AG04450 (cell line): ENCODE results near the gene GRID1. TPM values are rescaled to one million over a fixed set of nuclear protein-coding genes. Genes with fewer than 3 reads are reported as not detected.

Experiments
- CTCF ChIA-PET: fragments of 300-600, 350-600 bp; formaldehyde crosslinking; extraction: SDS; loops from one replicate; lab custom pipeline; 2022; ENCODE audit warnings: antibody characterized with exemption, inconsistent platforms; lab: Charles Lee
- POLR2A ChIA-PET: fragments of 350-600 bp; formaldehyde crosslinking; extraction: SDS; loops from one replicate; lab custom pipeline; 2021; ENCODE audit warnings: antibody characterized with exemption, inconsistent platforms; lab: Yijun Ruan, JAX
- DNase-seq: peaks from one replicate; pipeline ENCODE4 v3.0.0-alpha.2; 2011; ENCODE audit warnings: low read depth, low spot score
- H3K27ac ChIP-seq: one replicate; pipeline ENCODE4 v1.5.1; 2012; ENCODE audit warnings: low read depth, low read length, control low read depth
- H3K27me3 ChIP-seq: one replicate; pipeline ENCODE4 v1.6.0; 2012; ENCODE audit warnings: low read length; ENCODE audit not compliant: control insufficient read depth, insufficient read depth
- H3K4me3 ChIP-seq: 2 replicates; pipeline ENCODE4 v1.5.1; 2011; ENCODE audit warnings: mild to moderate bottlenecking, low read depth, low read length, control low read depth
- H3K9me3 ChIP-seq: 2 replicates; pipeline ENCODE4 v1.5.1; 2012; ENCODE audit warnings: low read length; ENCODE audit not compliant: control insufficient read depth, insufficient read depth
- CTCF ChIP-seq: IDR thresholded peaks from 2 replicates; pipeline ENCODE4 v1.5.1; 2011; ENCODE audit warnings: low read depth, low read length, control low read depth, inconsistent platforms
- polyA plus RNA-seq: library from polyadenylated mRNA; depleted of rRNA; stranded (reverse); fragments of >200 nt; gene quantifications from 2 replicates; pipeline ENCODE4 v1.2.3, GENCODE V29; 2011

The GRID1 gene
- polyA plus RNA-seq, 1 experiment = not detected

GRCh38 chr10:86219271-86219670, 147.3 kb downstream of the GRID1 start:
- Histone ChIP-seq H3K27ac (no peak overlapping the region), H3K9me3 (no peaks in the 10 kb centered on the region), H3K4me3 (no peak overlapping the region), H3K27me3 (no peaks in the 10 kb centered on the region)
- ChIA-PET CTCF (no interaction called here), POLR2A (no interaction called here)
- DNase-seq = no peak
- TF ChIP-seq CTCF = no peak

- no peaks in the 10 kb centered on the region for H3K27me3 ChIP-seq
- no peak overlapping the region for H3K27ac ChIP-seq
- H3K4me3 ChIP-seq = no peak overlapping the region
- ChIA-PET CTCF (no interaction called here), POLR2A (no interaction called here)
- no peaks in the 10 kb centered on the region for H3K9me3 ChIP-seq
- no peak for TF ChIP-seq CTCF
- no peak for DNase-seq
Observed at GRCh38 chr10:86218842-86219241, 147.8 kb downstream of the GRID1 start.

GRCh38 chr10:86218160-86218559, 148.4 kb downstream of the GRID1 start:
- H3K27ac ChIP-seq = no peak overlapping the region
- H3K27me3 ChIP-seq = no peaks in the 10 kb centered on the region
- no peak overlapping the region for H3K4me3 ChIP-seq
- TF ChIP-seq CTCF = no peak
- CTCF ChIA-PET = no interaction called here
- no peaks in the 10 kb centered on the region for H3K9me3 ChIP-seq
- no peak for DNase-seq
- POLR2A ChIA-PET = no interaction called here

- H3K27me3 ChIP-seq = no peaks in the 10 kb centered on the region
- no peaks in the 10 kb centered on the region for H3K9me3 ChIP-seq
- no peak overlapping the region for H3K4me3 ChIP-seq
- H3K27ac ChIP-seq = no peak overlapping the region
- ChIA-PET POLR2A (no interaction called here), CTCF (no interaction called here)
- DNase-seq = no peak
- no peak for TF ChIP-seq CTCF
Observed at GRCh38 chr10:86217371-86218080, 149.1 kb downstream of the GRID1 start.

- H3K4me3 ChIP-seq = no peak overlapping the region
- H3K27me3 ChIP-seq = no peaks in the 10 kb centered on the region
- H3K9me3 ChIP-seq = no peaks in the 10 kb centered on the region
- H3K27ac ChIP-seq = no peak overlapping the region
- TF ChIP-seq CTCF = no peak
- DNase-seq = no peak
- ChIA-PET CTCF (interaction anchor here (0.5 kb wide), 1 partner anchor 41 kb away, joined by 3 read pairs; no protein-coding TSS in a partner anchor), POLR2A (no interaction called here)
Observed at GRCh38 chr10:86216886-86217285, 149.7 kb downstream of the GRID1 start.
